Measurements from ENCODE around the gene TIPRL.

GRCh38 chr1:168151935-168152334 is 26.8 kb upstream of the TIPRL start:
- TF ChIP-seq POLR2A (IDR thresholded peaks at IDR 0.05), result no peak
- TF ChIP-seq, protein P1, sequence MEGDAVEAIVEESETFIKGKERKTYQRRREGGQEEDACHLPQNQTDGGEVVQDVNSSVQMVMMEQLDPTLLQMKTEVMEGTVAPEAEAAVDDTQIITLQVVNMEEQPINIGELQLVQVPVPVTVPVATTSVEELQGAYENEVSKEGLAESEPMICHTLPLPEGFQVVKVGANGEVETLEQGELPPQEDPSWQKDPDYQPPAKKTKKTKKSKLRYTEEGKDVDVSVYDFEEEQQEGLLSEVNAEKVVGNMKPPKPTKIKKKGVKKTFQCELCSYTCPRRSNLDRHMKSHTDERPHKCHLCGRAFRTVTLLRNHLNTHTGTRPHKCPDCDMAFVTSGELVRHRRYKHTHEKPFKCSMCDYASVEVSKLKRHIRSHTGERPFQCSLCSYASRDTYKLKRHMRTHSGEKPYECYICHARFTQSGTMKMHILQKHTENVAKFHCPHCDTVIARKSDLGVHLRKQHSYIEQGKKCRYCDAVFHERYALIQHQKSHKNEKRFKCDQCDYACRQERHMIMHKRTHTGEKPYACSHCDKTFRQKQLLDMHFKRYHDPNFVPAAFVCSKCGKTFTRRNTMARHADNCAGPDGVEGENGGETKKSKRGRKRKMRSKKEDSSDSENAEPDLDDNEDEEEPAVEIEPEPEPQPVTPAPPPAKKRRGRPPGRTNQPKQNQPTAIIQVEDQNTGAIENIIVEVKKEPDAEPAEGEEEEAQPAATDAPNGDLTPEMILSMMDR (IDR thresholded peaks at IDR 0.05), result no peak
